H9 (cell line): Measurements from ENCODE around the gene MN1. TPM values are rescaled to one million over a fixed set of nuclear protein-coding genes. Genes with fewer than 3 reads are reported as not detected.

ENCODE experiments used
- DNase-seq: peaks from one replicate; pipeline ENCODE4 v3.0.0-alpha.2; 2017
- H2AFZ ChIP-seq: one replicate; pipeline ENCODE4 v1.6.1; 2013; ENCODE audit warnings: mild to moderate bottlenecking, low read length, control low read depth, moderate library complexity
- H2AK5ac ChIP-seq: 2 replicates; pipeline ENCODE4 v1.6.1; 2013; ENCODE audit warnings: low read length, control low read depth, mixed read lengths; ENCODE audit not compliant: insufficient read length
- H2BK120ac ChIP-seq: one replicate; pipeline ENCODE4 v1.6.1; 2013; ENCODE audit warnings: low read depth, mild to moderate bottlenecking, low read length, control low read depth, inconsistent platforms; ENCODE audit not compliant: poor library complexity, severe bottlenecking
- H2BK12ac ChIP-seq: 2 replicates; pipeline ENCODE4 v1.6.1; 2013; ENCODE audit warnings: low read length, control low read depth, mixed read lengths, low read depth; ENCODE audit not compliant: insufficient read length
- H2BK15ac ChIP-seq: 2 replicates; pipeline ENCODE4 v1.6.1; 2013; ENCODE audit warnings: low read depth, low read length, control low read depth
- H2BK20ac ChIP-seq: one replicate; pipeline ENCODE4 v1.6.1; 2013; ENCODE audit warnings: low read depth, mild to moderate bottlenecking, low read length, control low read depth, inconsistent platforms; ENCODE audit not compliant: poor library complexity, severe bottlenecking
- H2BK5ac ChIP-seq: 2 replicates; pipeline ENCODE4 v1.6.1; 2013; ENCODE audit warnings: low read length, control low read depth, mixed read lengths; ENCODE audit not compliant: insufficient read length
- H3K14ac ChIP-seq: 2 replicates; pipeline ENCODE4 v1.6.1; 2013; ENCODE audit warnings: low read length, control low read depth; ENCODE audit not compliant: insufficient read depth
- H3K18ac ChIP-seq: 2 replicates; pipeline ENCODE4 v1.6.1; 2013; ENCODE audit warnings: low read depth, mild to moderate bottlenecking, mixed read lengths, low read length, control low read depth; ENCODE audit not compliant: insufficient read length
- H3K23ac ChIP-seq: 2 replicates; pipeline ENCODE4 v1.6.1; 2013; ENCODE audit warnings: low read length, control low read depth, mixed read lengths, low read depth; ENCODE audit not compliant: insufficient read length
- H3K23me2 ChIP-seq: 2 replicates; pipeline ENCODE4 v1.6.1; 2013; ENCODE audit warnings: low read depth, mild to moderate bottlenecking, mixed read lengths, low read length, control low read depth; ENCODE audit not compliant: insufficient read length, poor library complexity, severe bottlenecking
- H3K27ac ChIP-seq: 2 replicates; pipeline ENCODE4 v1.5.1; 2013; ENCODE audit warnings: low read length, control low read depth, mixed read lengths, low read depth; ENCODE audit not compliant: insufficient read length
- H3K27me3 ChIP-seq: 2 replicates; pipeline ENCODE4 v1.6.1; 2013; ENCODE audit warnings: low read length, control low read depth, inconsistent platforms; ENCODE audit not compliant: insufficient read depth
- H3K4ac ChIP-seq: 2 replicates; pipeline ENCODE4 v1.6.1; 2013; ENCODE audit warnings: low read depth, mild to moderate bottlenecking, control low read depth, inconsistent platforms, low read length, moderate library complexity
- H3K4me1 ChIP-seq: 2 replicates; pipeline ENCODE4 v1.6.1; 2013; ENCODE audit warnings: low read length, control low read depth, inconsistent platforms; ENCODE audit not compliant: insufficient read depth
- H3K4me2 ChIP-seq: 2 replicates; pipeline ENCODE4 v1.6.1; 2013; ENCODE audit warnings: low read length, control low read depth, mixed read lengths; ENCODE audit not compliant: insufficient read length, insufficient read depth
- H3K56ac ChIP-seq: 2 replicates; pipeline ENCODE4 v1.6.1; 2013; ENCODE audit warnings: low read depth, mild to moderate bottlenecking, mixed read lengths, low read length, control low read depth; ENCODE audit not compliant: insufficient read length
- H3K79me1 ChIP-seq: 2 replicates; pipeline ENCODE4 v1.6.1; 2013; ENCODE audit warnings: low read depth, mild to moderate bottlenecking, moderate library complexity, low read length, control low read depth, inconsistent platforms; ENCODE audit not compliant: insufficient read depth, poor library complexity, severe bottlenecking
- H3K79me2 ChIP-seq: 2 replicates; pipeline ENCODE4 v1.6.1; 2013; ENCODE audit warnings: low read length, control low read depth, inconsistent platforms; ENCODE audit not compliant: insufficient read depth
- H3K9ac ChIP-seq: 2 replicates; pipeline ENCODE4 v1.6.1; 2013; ENCODE audit warnings: low read length, control low read depth, mixed read lengths; ENCODE audit not compliant: insufficient read length; ENCODE audit errors: extremely low read depth
- H3K9me3 ChIP-seq: one replicate; pipeline ENCODE4 v1.6.1; 2013; ENCODE audit warnings: low read depth, low read length, inconsistent platforms; ENCODE audit not compliant: control insufficient read depth
- H3T11ph ChIP-seq: one replicate; pipeline ENCODE4 v1.6.1; 2013; ENCODE audit warnings: mild to moderate bottlenecking, low read length, control low read depth, inconsistent platforms
- H4K20me1 ChIP-seq: one replicate; pipeline ENCODE4 v1.6.1; 2013; ENCODE audit not compliant: control insufficient read depth, insufficient read length, insufficient read depth
- H4K5ac ChIP-seq: 2 replicates; pipeline ENCODE4 v1.6.1; 2013; ENCODE audit warnings: low read depth, mild to moderate bottlenecking, mixed read lengths, low read length, control low read depth; ENCODE audit not compliant: insufficient read length
- H4K8ac ChIP-seq: replicated peaks from 2 replicates; pipeline ENCODE4 v1.6.1; 2013; ENCODE audit warnings: low read length, control low read depth, mixed read lengths, low read depth; ENCODE audit not compliant: insufficient read length
- H4K91ac ChIP-seq: 2 replicates; pipeline ENCODE4 v1.6.1; 2013; ENCODE audit warnings: low read depth, mild to moderate bottlenecking, moderate library complexity, mixed read lengths, low read length, control low read depth; ENCODE audit not compliant: insufficient read length
- H3K27ac Mint-ChIP-seq, 3 experiments: 2 replicates in 2 of 3; 3 replicates in 1 of 3; pipeline ENCODE4 v1.8.0; 2020 to 2021; ENCODE audit warnings: mixed read lengths in 3 of 3, mild to moderate bottlenecking in 1 of 3, moderate library complexity in 1 of 3
- H3K27me3 Mint-ChIP-seq: 2 replicates; pipeline ENCODE4 v1.8.0; 2021; ENCODE audit warnings: low read depth, mild to moderate bottlenecking, moderate library complexity, mixed read lengths
- H3K36me3 Mint-ChIP-seq, 3 experiments: 2 replicates in 2 of 3; 3 replicates in 1 of 3; pipeline ENCODE4 v1.8.0; 2020 to 2021; ENCODE audit warnings: low read depth in 3 of 3, mixed read lengths in 3 of 3; ENCODE audit not compliant: insufficient read depth in 1 of 3
- H3K4me1 Mint-ChIP-seq, 2 experiments: 2 replicates each; pipeline ENCODE4 v1.8.0; 2020; ENCODE audit warnings: mixed read lengths in 2 of 2
- H3K4me3 Mint-ChIP-seq, 2 experiments: 2 replicates in 1 of 2; 3 replicates in 1 of 2; pipeline ENCODE4 v1.8.0; 2020 to 2021; ENCODE audit warnings: mild to moderate bottlenecking in 2 of 2, mixed read lengths in 2 of 2, moderate library complexity in 1 of 2
- H3K9me3 Mint-ChIP-seq, 2 experiments: 2 replicates in 1 of 2; 3 replicates in 1 of 2; pipeline ENCODE4 v1.8.0; 2020; ENCODE audit warnings: mild to moderate bottlenecking in 2 of 2, mixed read lengths in 2 of 2, moderate library complexity in 1 of 2
- WGBS: extraction: QIAGEN DNeasy Blood & Tissue Kit; methylation state at CpG from one replicate; pipeline ENCODE4 v1.1.7; 2013; ENCODE audit warnings: missing lambda C conversion rate, low lambda C conversion rate, mixed read lengths; ENCODE audit not compliant: insufficient read length; ENCODE audit errors: extremely low coverage; 5-methylcytosine and 5-hydroxymethylcytosine counted together
- total RNA-seq: library from RNA; stranded (reverse); gene quantifications from 2 replicates; pipeline ENCODE4 v1.2.1, GENCODE V29; 2021
- TF ChIP-seq, protein P1 (sequence below): fragments of 200-600 bp; sonication (generic); conservative IDR thresholded peaks from 3 replicates; pipeline ENCODE4 v1.8.0; 2021; ENCODE audit warnings: antibody characterized with exemption, mild to moderate bottlenecking

The MN1 gene
- total RNA-seq, 1 experiment from 2014 or later, result 2.8 TPM

DNA sequence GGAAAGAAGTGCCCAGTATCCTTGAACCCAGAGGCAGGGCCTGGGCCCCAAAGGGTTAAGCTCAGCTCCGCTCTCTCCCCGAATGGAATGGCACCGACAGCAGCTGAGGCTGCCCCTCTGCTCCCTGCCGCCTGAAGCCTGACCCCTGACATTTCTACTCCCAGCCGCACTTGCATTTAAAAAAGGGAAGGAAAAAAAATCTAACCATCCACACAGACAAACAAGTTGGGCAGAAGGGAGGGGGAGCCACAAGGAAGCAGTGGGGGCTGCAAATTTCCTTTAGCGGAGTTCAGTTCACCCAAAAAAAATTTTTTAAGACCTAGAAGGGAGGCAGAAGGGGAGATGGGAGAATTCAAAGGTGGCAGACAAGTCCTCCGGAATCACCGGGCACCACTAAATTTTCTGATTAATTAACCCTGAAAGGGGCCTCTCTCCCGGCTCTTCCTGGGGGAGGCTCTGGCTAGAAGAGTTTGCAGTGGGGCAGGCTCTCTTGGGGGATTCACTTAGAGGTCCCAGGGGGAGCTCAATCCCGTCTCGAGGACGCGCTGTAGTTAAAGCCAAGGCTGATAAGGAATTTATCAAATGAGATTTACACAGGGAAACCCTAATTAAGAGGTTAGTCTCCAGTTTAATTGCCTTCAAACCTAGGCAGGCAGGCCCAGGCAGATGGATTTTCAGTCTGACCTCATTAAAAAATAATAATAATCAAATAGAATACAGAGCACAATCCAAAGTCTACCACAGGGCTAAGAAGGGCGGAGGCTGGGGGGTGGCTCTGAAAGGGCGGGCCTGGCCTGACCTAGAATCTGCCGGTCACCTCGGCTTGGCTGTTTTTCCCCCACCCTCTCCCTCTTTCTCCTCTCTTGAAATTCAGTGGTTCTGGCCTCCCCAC is 25.6 kb downstream of the MN1 start:
- Histone ChIP-seq H2BK120ac (no peak overlapping the region), H3K4me1 (no peaks in the 10 kb centered on the region; the same call in 1 of the 2 replicates), H3K9ac (no peak overlapping the region), H3K4ac (no peak overlapping the region), H3K9me3 (no peaks in the 10 kb centered on the region), H2BK5ac (no peak overlapping the region), H3T11ph (no peak overlapping the region), H3K27ac (no peak overlapping the region), H3K79me2 (no peaks in the 10 kb centered on the region), H3K56ac (no peak overlapping the region), H3K79me1 (no peaks in the 10 kb centered on the region), H3K27me3 (no peaks in the 10 kb centered on the region), H4K91ac (no peak overlapping the region), H2BK20ac (no peak overlapping the region), H4K5ac (no peak overlapping the region), H2BK12ac (no peak overlapping the region), H2AFZ (no peak overlapping the region), H3K23ac (no peak overlapping the region), H3K14ac (no peak overlapping the region), H4K20me1 (no peaks in the 10 kb centered on the region), H2BK15ac (no peak overlapping the region), H3K4me2 (peak overlapping the region; percentile 14), H2AK5ac (no peak overlapping the region), H3K23me2 (peaks cover 7% of the 10 kb centered on the region), H3K18ac (no peak overlapping the region), H4K8ac (no peak overlapping the region)
- DNase-seq, result peak; percentile 53
- Mint-ChIP-seq H3K36me3 (peaks cover 0 to 4% (median 4%) of the 10 kb centered on the region in 3 experiments; a peak in 5 of 7 replicates), H3K27ac (peak overlapping the region; percentile 8 to 98 (median 97); a peak in 6 of 7 replicates), H3K9me3 (peaks cover 0 to 4% of the 10 kb centered on the region in 2 experiments; a peak in 2 of 5 replicates), H3K4me1 (peaks cover 42 to 68% of the 10 kb centered on the region in 2 experiments), H3K27me3 (peaks cover 2% of the 10 kb centered on the region; the same call in 1 of the 2 replicates), H3K4me3 (peak overlapping the region; percentile 31 to 75)
- WGBS, result no CpG with 5 or more reads among the region's 17 CpGs
- TF ChIP-seq, protein P1, sequence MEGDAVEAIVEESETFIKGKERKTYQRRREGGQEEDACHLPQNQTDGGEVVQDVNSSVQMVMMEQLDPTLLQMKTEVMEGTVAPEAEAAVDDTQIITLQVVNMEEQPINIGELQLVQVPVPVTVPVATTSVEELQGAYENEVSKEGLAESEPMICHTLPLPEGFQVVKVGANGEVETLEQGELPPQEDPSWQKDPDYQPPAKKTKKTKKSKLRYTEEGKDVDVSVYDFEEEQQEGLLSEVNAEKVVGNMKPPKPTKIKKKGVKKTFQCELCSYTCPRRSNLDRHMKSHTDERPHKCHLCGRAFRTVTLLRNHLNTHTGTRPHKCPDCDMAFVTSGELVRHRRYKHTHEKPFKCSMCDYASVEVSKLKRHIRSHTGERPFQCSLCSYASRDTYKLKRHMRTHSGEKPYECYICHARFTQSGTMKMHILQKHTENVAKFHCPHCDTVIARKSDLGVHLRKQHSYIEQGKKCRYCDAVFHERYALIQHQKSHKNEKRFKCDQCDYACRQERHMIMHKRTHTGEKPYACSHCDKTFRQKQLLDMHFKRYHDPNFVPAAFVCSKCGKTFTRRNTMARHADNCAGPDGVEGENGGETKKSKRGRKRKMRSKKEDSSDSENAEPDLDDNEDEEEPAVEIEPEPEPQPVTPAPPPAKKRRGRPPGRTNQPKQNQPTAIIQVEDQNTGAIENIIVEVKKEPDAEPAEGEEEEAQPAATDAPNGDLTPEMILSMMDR, result no peak
